LoVo (cell line): Measurements from ENCODE around the gene SYK.

ENCODE experiments used
- DNase-seq: peaks from one replicate; pipeline ENCODE4 v3.0.0-alpha.2; 2016; ENCODE audit warnings: low spot score

Gene SYK

GRCh38 chr9:90851444-90851843 is 49.8 kb downstream of the SYK start:
- DNase-seq = no peak

- no peak for DNase-seq
Measured at GRCh38 chr9:90853945-90854344, 52.3 kb downstream of the SYK start.

- no peak for DNase-seq
Measured at GRCh38 chr9:90854637-90855175, 53.1 kb downstream of the SYK start.

GRCh38 chr9:90855208-90855902 is 53.7 kb downstream of the SYK start:
- no peak for DNase-seq

GRCh38 chr9:90857091-90857490 is 55.5 kb downstream of the SYK start:
- DNase-seq = no peak

- DNase-seq = no peak
Measured at GRCh38 chr9:90857855-90858254, 56.2 kb downstream of the SYK start.

- no peak for DNase-seq
Measured at GRCh38 chr9:90858457-90858901, 56.9 kb downstream of the SYK start.

- DNase-seq = no peak
Measured at GRCh38 chr9:90860382-90860781, 58.8 kb downstream of the SYK start.

GRCh38 chr9:90860826-90861225 is 59.2 kb downstream of the SYK start:
- no peak for DNase-seq

- no peak for DNase-seq
Measured at GRCh38 chr9:90861380-90861779, 59.8 kb downstream of the SYK start.

- no peak for DNase-seq
Measured at GRCh38 chr9:90861826-90862740, 60.5 kb downstream of the SYK start.

GRCh38 chr9:90864779-90865178 is 63.2 kb downstream of the SYK start:
- no peak for DNase-seq

GRCh38 chr9:90867101-90867500 is 65.5 kb downstream of the SYK start:
- DNase-seq = no peak

GRCh38 chr9:90868555-90868954 is 66.9 kb downstream of the SYK start:
- DNase-seq = no peak

GRCh38 chr9:90869361-90869760 is 67.7 kb downstream of the SYK start:
- DNase-seq = no peak

GRCh38 chr9:90870621-90871326 is 69.2 kb downstream of the SYK start:
- peak; percentile 57 for DNase-seq

GRCh38 chr9:90871327-90871935 is 69.8 kb downstream of the SYK start:
- DNase-seq = no peak

GRCh38 chr9:90872835-90873294 is 71.2 kb downstream of the SYK start:
- no peak for DNase-seq

- DNase-seq = no peak
Measured at GRCh38 chr9:90873422-90873821, 71.8 kb downstream of the SYK start.

- DNase-seq = no peak
Measured at GRCh38 chr9:90874194-90874593, 72.6 kb downstream of the SYK start.

GRCh38 chr9:90878562-90878961 is 76.9 kb downstream of the SYK start:
- DNase-seq = no peak

GRCh38 chr9:90880066-90880465 is 78.4 kb downstream of the SYK start:
- DNase-seq = no peak
